Measurements from ENCODE around the gene PTPRK. TPM values are rescaled to one million over a fixed set of nuclear protein-coding genes. Genes with fewer than 3 reads are reported as not detected.
A peak's percentile ranks its signal among the peaks of the same experiment; 100 is the strongest.

The PTPRK gene
- polyA plus RNA-seq, 4 donors = 29.1 to 58.6 (median 50.2) TPM

- DNase-seq (ENCODE audit: low read depth in 4 of 4, low spot score in 3 of 4) = no peak
Measured at GRCh38 chr6:128209771-128210170, 310.6 kb downstream of the PTPRK start.

GRCh38 chr6:128208851-128209580 lies 311.4 kb downstream of the PTPRK start:
- no peak for DNase-seq (ENCODE audit: low read depth in 4 of 4, low spot score in 3 of 4)

- DNase-seq (ENCODE audit: low read depth in 4 of 4, low spot score in 3 of 4) = no peak
Measured at GRCh38 chr6:128208078-128208477, 312.3 kb downstream of the PTPRK start.

- DNase-seq (ENCODE audit: low read depth in 4 of 4, low spot score in 3 of 4) = no peak
Measured at GRCh38 chr6:128206610-128207426, 313.6 kb downstream of the PTPRK start.

- DNase-seq (ENCODE audit: low read depth in 4 of 4, low spot score in 3 of 4) = no peak
Measured at GRCh38 chr6:128204616-128205015, 315.8 kb downstream of the PTPRK start.

- no peak for DNase-seq (ENCODE audit: low read depth in 4 of 4, low spot score in 3 of 4)
Measured at GRCh38 chr6:128202169-128202765, 318.1 kb downstream of the PTPRK start.

- DNase-seq (ENCODE audit: low read depth in 4 of 4, low spot score in 3 of 4) = no peak
Measured at GRCh38 chr6:128200789-128201188, 319.6 kb downstream of the PTPRK start.

GRCh38 chr6:128199461-128199860 lies 320.9 kb downstream of the PTPRK start:
- no peak for DNase-seq (ENCODE audit: low read depth in 4 of 4, low spot score in 3 of 4)

- peak in 1 of 4 donors; percentile 25 for DNase-seq (ENCODE audit: low read depth in 4 of 4, low spot score in 3 of 4)
Measured at GRCh38 chr6:128192972-128193371, 327.4 kb downstream of the PTPRK start.

- DNase-seq (ENCODE audit: low read depth in 4 of 4, low spot score in 3 of 4) = no peak
Measured at GRCh38 chr6:128188678-128189077, 331.7 kb downstream of the PTPRK start.

GRCh38 chr6:128186729-128187128 lies 333.7 kb downstream of the PTPRK start:
- no peak for DNase-seq (ENCODE audit: low read depth in 4 of 4, low spot score in 3 of 4)

GRCh38 chr6:128179876-128180438 lies 340.4 kb downstream of the PTPRK start:
- no peak for DNase-seq (ENCODE audit: low read depth in 4 of 4, low spot score in 3 of 4)

- DNase-seq (ENCODE audit: low read depth in 4 of 4, low spot score in 3 of 4) = no peak
Measured at GRCh38 chr6:128174724-128175123, 345.7 kb downstream of the PTPRK start.

GRCh38 chr6:128172752-128173682 lies 347.4 kb downstream of the PTPRK start:
- DNase-seq (ENCODE audit: low read depth in 4 of 4, low spot score in 3 of 4) = no peak

GRCh38 chr6:128172081-128172480 lies 348.3 kb downstream of the PTPRK start:
- no peak for DNase-seq (ENCODE audit: low read depth in 4 of 4, low spot score in 3 of 4)

- no peak for DNase-seq (ENCODE audit: low read depth in 4 of 4, low spot score in 3 of 4)
Measured at GRCh38 chr6:128171182-128171581, 349.2 kb downstream of the PTPRK start.

GRCh38 chr6:128168244-128168643 lies 352.2 kb downstream of the PTPRK start:
- DNase-seq (ENCODE audit: low read depth in 4 of 4, low spot score in 3 of 4) = no peak

GRCh38 chr6:128167552-128167951 lies 352.8 kb downstream of the PTPRK start:
- DNase-seq (ENCODE audit: low read depth in 4 of 4, low spot score in 3 of 4) = no peak

GRCh38 chr6:128164254-128164653 lies 356.1 kb downstream of the PTPRK start:
- no peak for DNase-seq (ENCODE audit: low read depth in 4 of 4, low spot score in 3 of 4)

- DNase-seq (ENCODE audit: low read depth in 4 of 4, low spot score in 3 of 4) = no peak
Measured at GRCh38 chr6:128162423-128162822, 358.0 kb downstream of the PTPRK start.

Measured in left renal pelvis (tissue), 4 donors.